Kidney epithelial cell (primary cell): ENCODE data around the gene HCFC2. TPM values are rescaled to one million over a fixed set of nuclear protein-coding genes. Genes with fewer than 3 reads are reported as not detected.
"Not testable (repeated sequence)": the region's sequence is repeated elsewhere in the genome, so short reads cannot be mapped to it uniquely, and the experiment has no call there.

Experiments
- DNase-seq: peaks from one replicate; pipeline ENCODE4 v3.0.0-alpha.2; 2010; ENCODE audit warnings: low read depth
- H3K27me3 ChIP-seq: 2 replicates; pipeline ENCODE4 v1.6.0; 2011; ENCODE audit warnings: low read length; ENCODE audit not compliant: control insufficient read depth, insufficient read depth
- H3K36me3 ChIP-seq: 2 replicates; pipeline ENCODE4 v1.5.1; 2011; ENCODE audit warnings: low read length; ENCODE audit not compliant: control insufficient read depth, insufficient read depth
- H3K4me3 ChIP-seq: 2 replicates; pipeline ENCODE4 v1.5.1; 2011; ENCODE audit warnings: low read depth, mild to moderate bottlenecking, control low read depth, low read length
- CTCF ChIP-seq: IDR thresholded peaks from 2 replicates; pipeline ENCODE4 v1.5.1; 2011; ENCODE audit warnings: mild to moderate bottlenecking, moderate library complexity, low read length, control low read depth, inconsistent platforms; ENCODE audit not compliant: insufficient read depth, poor library complexity, severe bottlenecking
- total RNA-seq: library from RNA; depleted of rRNA; stranded (reverse); fragments of >200 nt; gene quantifications from 2 replicates; pipeline ENCODE4 v1.2.3, GENCODE V29; 2015

The HCFC2 gene
- total RNA-seq, 1 donor from 2014 or later = 7.4 TPM

DNA sequence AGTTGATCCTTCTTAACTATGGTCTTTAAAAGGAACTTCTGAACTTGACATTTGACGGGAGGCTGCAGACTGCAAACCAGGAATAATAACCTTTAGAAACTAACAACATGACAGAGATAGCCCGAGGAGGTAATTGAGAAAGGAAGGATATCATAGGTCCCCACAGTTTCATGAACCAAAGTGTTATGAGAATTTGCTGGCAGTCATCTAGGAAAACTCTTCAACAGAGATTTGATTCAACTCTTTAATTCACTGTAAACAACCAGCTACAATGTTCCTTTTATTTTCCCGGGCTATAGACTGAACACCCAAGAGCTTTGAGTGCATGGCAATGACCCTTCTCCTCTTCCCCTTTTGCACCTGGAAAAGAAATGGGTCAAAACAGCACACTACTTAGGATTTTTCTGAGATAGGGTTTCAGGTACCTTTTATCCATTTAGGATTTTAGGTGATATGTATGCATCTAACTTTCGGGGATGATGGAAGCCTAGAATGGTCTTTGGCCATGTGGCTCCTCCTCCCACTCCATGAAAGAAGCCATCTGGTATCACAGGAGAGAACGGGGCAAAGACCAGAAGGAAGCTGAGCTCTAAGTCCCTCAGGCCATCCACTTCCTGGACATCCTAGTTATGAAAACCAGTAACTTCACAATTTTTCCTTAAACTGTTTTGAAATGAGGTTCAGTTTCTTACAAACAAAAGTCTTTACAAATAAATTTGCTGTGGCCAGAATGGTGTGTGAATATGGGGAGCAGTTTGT, 37.3 kb upstream of the HCFC2 start:
- TF ChIP-seq CTCF = no peak
- Histone ChIP-seq H3K36me3 (no peaks in the 10 kb centered on the region), H3K27me3 (no peaks in the 10 kb centered on the region), H3K4me3 (no peak overlapping the region)
- DNase-seq = no peak

- not testable (repeated sequence) for DNase-seq, H3K4me3 ChIP-seq, H3K27me3 ChIP-seq, H3K36me3 ChIP-seq
Measured at GRCh38 chr12:104030596-104030995, 33.7 kb upstream of the HCFC2 start.

GRCh38 chr12:104036143-104036542, 28.2 kb upstream of the HCFC2 start:
- not testable (repeated sequence) for H3K27me3 ChIP-seq, H3K36me3 ChIP-seq, DNase-seq, H3K4me3 ChIP-seq

DNA sequence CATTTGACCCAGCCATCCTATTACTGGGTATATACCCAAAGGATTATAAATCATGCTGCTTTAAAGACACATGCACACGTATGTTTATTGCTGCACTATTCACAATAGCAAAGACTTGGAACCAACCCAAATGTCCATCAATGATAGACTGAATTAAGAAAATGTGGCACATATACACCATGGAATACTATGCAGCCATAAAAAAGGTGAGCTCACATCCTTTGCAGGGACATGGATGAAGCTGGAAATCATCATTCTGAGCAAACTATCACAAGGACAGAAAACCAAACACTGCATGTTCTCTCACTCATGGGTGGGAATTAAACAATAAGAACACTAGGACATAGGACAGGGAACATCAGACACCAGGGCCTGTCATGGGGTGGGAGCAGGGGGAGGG, 24.6 kb upstream of the HCFC2 start:
- not testable (repeated sequence) for H3K4me3 ChIP-seq, DNase-seq, H3K27me3 ChIP-seq, H3K36me3 ChIP-seq

DNA sequence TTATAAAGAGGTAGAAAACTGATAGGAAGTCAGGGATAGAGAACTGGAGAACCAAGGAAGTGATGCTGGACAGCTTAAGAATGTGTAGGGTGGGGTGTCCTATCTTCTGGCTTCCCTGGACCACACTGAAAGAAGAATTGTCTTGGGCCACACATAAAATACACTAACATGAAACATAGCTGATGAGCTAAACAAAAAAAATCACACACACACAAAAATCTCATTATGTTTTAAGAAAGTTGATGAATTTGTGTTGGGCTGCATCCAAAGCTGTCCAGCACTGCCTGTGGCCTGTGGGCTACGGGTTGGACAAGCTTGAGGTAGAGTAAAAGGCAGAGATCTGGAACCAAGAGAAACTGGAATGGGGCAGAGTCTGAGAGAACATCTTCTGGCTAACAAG, 21.8 kb upstream of the HCFC2 start:
- no peak for DNase-seq
- no peak overlapping the region for H3K4me3 ChIP-seq
- no peaks in the 10 kb centered on the region for H3K27me3 ChIP-seq
- H3K36me3 ChIP-seq = no peaks in the 10 kb centered on the region
- TF ChIP-seq CTCF = no peak

- no peak for TF ChIP-seq CTCF
- DNase-seq = no peak
- no peaks in the 10 kb centered on the region for H3K27me3 ChIP-seq
Measured at GRCh38 chr12:104044158-104044557, 20.2 kb upstream of the HCFC2 start.

GRCh38 chr12:104046306-104046705, 18.0 kb upstream of the HCFC2 start:
- no peak for TF ChIP-seq CTCF
- no peaks in the 10 kb centered on the region for H3K36me3 ChIP-seq
- H3K4me3 ChIP-seq = no peak overlapping the region
- no peak for DNase-seq
- no peaks in the 10 kb centered on the region for H3K27me3 ChIP-seq

More at GRCh38 chr12:104044158-104044557, 20.2 kb upstream of the HCFC2 start:
- Histone ChIP-seq H3K4me3 (no peak overlapping the region), H3K36me3 (no peaks in the 10 kb centered on the region)
